Esophagus muscularis mucosa (tissue), 4 donors: ENCODE results near the gene IFNK.

Source experiments
- CTCF ChIP-seq, 3 experiments: fragments of 200-600 bp in 2 of 3; fragments of 450-650 bp in 1 of 3; sonication (generic) in 2 of 3; IDR thresholded peaks; one replicate each; pipeline ENCODE4 v1.5.1; 2017 to 2019; ENCODE audit warnings: antibody characterized with exemption in 3 of 3, mild to moderate bottlenecking in 2 of 3, moderate library complexity in 1 of 3
- EP300 ChIP-seq: sonication (generic); formaldehyde crosslinking; IDR thresholded peaks from one replicate; pipeline ENCODE4 v1.6.1; 2017; ENCODE audit warnings: antibody characterized with exemption
- POLR2A ChIP-seq: fragments of 450-650 bp; IDR thresholded peaks from one replicate; pipeline ENCODE4 v1.6.1; 2017; ENCODE audit warnings: antibody characterized with exemption, moderate library complexity, mild to moderate bottlenecking, low read depth
- POLR2AphosphoS5 ChIP-seq, 2 donors: sonication (generic); formaldehyde crosslinking; IDR thresholded peaks; one replicate each; pipeline ENCODE4 v1.6.1; 2017; ENCODE audit warnings: antibody characterized with exemption in 2 of 2

DNA sequence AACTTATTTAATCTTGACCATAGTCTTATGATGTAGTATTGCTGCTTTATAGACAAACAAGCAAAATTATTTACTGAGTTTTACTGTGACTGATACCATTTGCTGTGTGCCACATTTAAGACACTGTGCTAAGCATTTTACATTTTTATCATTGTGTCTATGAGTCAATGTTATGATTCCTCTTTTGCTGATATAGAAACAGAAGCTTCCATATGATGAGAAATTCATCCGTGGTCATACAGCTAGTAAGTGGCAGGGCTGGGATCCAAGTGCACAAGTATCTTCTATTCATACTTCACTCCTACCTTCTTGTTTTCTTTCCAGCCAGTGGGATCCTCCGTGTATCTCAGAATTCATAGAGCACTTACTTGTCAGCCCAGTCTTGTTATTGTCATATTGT is 17.1 kb upstream of the IFNK start:
- TF ChIP-seq CTCF (IDR thresholded peaks at IDR 0.05), result no peak
- TF ChIP-seq EP300, result no peak
- TF ChIP-seq POLR2A, result no peak
- TF ChIP-seq POLR2AphosphoS5 (IDR thresholded peaks at IDR 0.05), result no peak
